Measurements from ENCODE around the gene P2RX1. TPM values are rescaled to one million over a fixed set of nuclear protein-coding genes. Genes with fewer than 3 reads are reported as not detected.

The P2RX1 gene
- total RNA-seq, 1 experiment from 2014 or later: not detected

GRCh38 chr17:3884188-3884587, 32.1 kb downstream of the P2RX1 start:
- Histone ChIP-seq H3K56ac (ENCODE audit: insufficient read length, low read depth, low read length) (no peak overlapping the region), H3K27ac (ENCODE audit: insufficient read length, low read depth, low read length) (no peak overlapping the region), H2BK12ac (ENCODE audit: insufficient read length, low read depth, low read length) (no peak overlapping the region), H3K4me2 (ENCODE audit: insufficient read depth, insufficient read length, low read length) (no peak overlapping the region), H3K9ac (ENCODE audit: extremely low read depth, insufficient read length, low read length) (no peak overlapping the region), H2AK5ac (ENCODE audit: insufficient read length, low read length) (no peak overlapping the region), H3K14ac (ENCODE audit: insufficient read depth, low read length) (no peak overlapping the region), H3T11ph (ENCODE audit: low read length) (no peak overlapping the region), H3K27me3 (ENCODE audit: insufficient read depth, low read length) (no peaks in the 10 kb centered on the region), H3K9me3 (ENCODE audit: control insufficient read depth, low read depth, low read length) (no peaks in the 10 kb centered on the region), H3K23me2 (ENCODE audit: insufficient read length, low read depth, low read length, poor library complexity, severe bottlenecking) (no peaks in the 10 kb centered on the region), H2BK5ac (ENCODE audit: insufficient read length, low read length) (no peak overlapping the region), H3K79me2 (ENCODE audit: insufficient read depth, low read length) (no peaks in the 10 kb centered on the region), H3K4me1 (ENCODE audit: insufficient read depth, low read length) (no peaks in the 10 kb centered on the region), H3K23ac (ENCODE audit: insufficient read length, low read depth, low read length) (no peak overlapping the region), H2BK20ac (ENCODE audit: low read depth, low read length, poor library complexity, severe bottlenecking) (no peak overlapping the region), H4K5ac (ENCODE audit: insufficient read length, low read depth, low read length) (no peak overlapping the region), H4K91ac (ENCODE audit: insufficient read length, low read depth, low read length) (no peak overlapping the region), H4K8ac (replicated peaks; ENCODE audit: insufficient read length, low read depth, low read length) (no peak overlapping the region), H2BK120ac (ENCODE audit: low read depth, low read length, poor library complexity, severe bottlenecking) (no peak overlapping the region), H4K20me1 (ENCODE audit: control insufficient read depth, insufficient read depth, insufficient read length) (no peaks in the 10 kb centered on the region), H3K79me1 (ENCODE audit: insufficient read depth, low read depth, low read length, poor library complexity, severe bottlenecking) (no peaks in the 10 kb centered on the region), H3K18ac (ENCODE audit: insufficient read length, low read depth, low read length) (no peak overlapping the region), H3K4ac (ENCODE audit: low read depth, low read length) (no peak overlapping the region), H2BK15ac (ENCODE audit: low read depth, low read length) (no peak overlapping the region), H2AFZ (ENCODE audit: low read length) (no peak overlapping the region)
- Mint-ChIP-seq H3K36me3 (ENCODE audit: insufficient read depth in 1 of 3, low read depth in 3 of 3) (peaks cover 0 to 8% (median 1%) of the 10 kb centered on the region in 3 experiments; a peak in 5 of 7 replicates), H3K27ac (no peak overlapping the region), H3K9me3 (no peaks in the 10 kb centered on the region), H3K27me3 (ENCODE audit: low read depth) (0 out of 2 replicates have a peak, but pooled peaks cover 2% of the 10 kb centered on the region), H3K4me3 (no peak overlapping the region), H3K4me1 (peaks cover 12 to 34% of the 10 kb centered on the region in 2 experiments)
- no peak for TF ChIP-seq CTCF (conservative IDR thresholded peaks at IDR 0.05)
- DNase-seq: no peak
- no CpG with 5 or more reads among the region's 12 CpGs for WGBS (ENCODE audit: extremely low coverage, insufficient read length, low lambda C conversion rate)
